K562 (cell line): ENCODE data around the gene TTYH2. TPM values are rescaled to one million over a fixed set of nuclear protein-coding genes. Genes with fewer than 3 reads are reported as not detected.

Experiments used
- ARID1B ChIP-seq: fragments of 450-650 bp; IDR thresholded peaks from 2 replicates; pipeline ENCODE4 v1.6.1; 2016; ENCODE audit warnings: antibody characterized with exemption, mild to moderate bottlenecking, inconsistent platforms
- ARID3A ChIP-seq: IDR thresholded peaks from 2 replicates; pipeline ENCODE4 v1.6.1; 2012; ENCODE audit warnings: low read depth, low read length, improper control_type of control experiment, borderline replicate concordance
- ATF1 ChIP-seq, 2 experiments: fragments of 450-650 bp in 1 of 2; IDR thresholded peaks; 2 replicates each; pipeline ENCODE4 v1.6.1; 2016; ENCODE audit warnings: missing compliant biosample characterization in 1 of 2, missing genetic modification characterization in 1 of 2
- BRD9 ChIP-seq: fragments of 450-650 bp; IDR thresholded peaks from 2 replicates; pipeline ENCODE4 v1.6.1; 2018; ENCODE audit warnings: low read depth; ENCODE audit not compliant: partially characterized antibody
- CCNT2 ChIP-seq: IDR thresholded peaks from 2 replicates; pipeline ENCODE4 v1.6.1; 2011; ENCODE audit warnings: borderline replicate concordance, low read depth, mild to moderate bottlenecking, moderate library complexity, mixed read lengths, low read length; ENCODE audit not compliant: insufficient read length; ENCODE audit errors: extremely low read depth
- CXXC5 ChIP-seq: fragments of 250-450 bp; sonication (Bioruptor Pico); IDR thresholded peaks from 2 replicates; pipeline ENCODE4 v1.8.0; 2022; ENCODE audit warnings: inconsistent platforms, mild to moderate bottlenecking, moderate library complexity
- DACH1 ChIP-seq: fragments of 450-650 bp; IDR thresholded peaks from 2 replicates; pipeline ENCODE4 v1.6.1; 2018; ENCODE audit not compliant: partially characterized antibody
- GABPA ChIP-seq: fragments of 200-800 bp; sonication (Bioruptor generic); conservative IDR thresholded peaks from 2 replicates; pipeline ENCODE4 v1.6.1; 2016; ENCODE audit warnings: low read depth, missing genetic modification characterization, missing compliant biosample characterization
- HCFC1 ChIP-seq: IDR thresholded peaks from 2 replicates; pipeline ENCODE4 v1.6.1; 2012; ENCODE audit warnings: low read depth, low read length, improper control_type of control experiment
- LEF1 ChIP-seq: fragments of 450-650 bp; IDR thresholded peaks from 2 replicates; pipeline ENCODE4 v1.6.1; 2016; ENCODE audit warnings: mild to moderate bottlenecking
- MAX ChIP-seq: sonication (generic); formaldehyde crosslinking; IDR thresholded peaks from 2 replicates; pipeline ENCODE4 v1.9.0; 2022; ENCODE audit warnings: mild to moderate bottlenecking, missing genetic modification reagents
- MEIS2 ChIP-seq: fragments of 450-650 bp; IDR thresholded peaks from 2 replicates; pipeline ENCODE4 v1.6.1; 2014; ENCODE audit warnings: mild to moderate bottlenecking; ENCODE audit not compliant: partially characterized antibody
- MITF ChIP-seq: IDR thresholded peaks from 2 replicates; pipeline ENCODE4 v1.6.1; 2014; ENCODE audit warnings: antibody characterized with exemption
- MYBL2 ChIP-seq, 2 experiments: fragments of 450-650 bp in 1 of 2; sonication (generic) in 1 of 2; formaldehyde crosslinking in 1 of 2; IDR thresholded peaks; 2 replicates each; pipeline versions ENCODE4 v1.6.1 to v1.8.1; 2017 to 2022; ENCODE audit warnings: borderline replicate concordance in 1 of 2, inconsistent platforms in 1 of 2, low read depth in 1 of 2, mild to moderate bottlenecking in 1 of 2, missing genetic modification reagents in 1 of 2, moderate library complexity in 1 of 2
- NEUROD1 ChIP-seq: fragments of 150-350 bp; IDR thresholded peaks from 2 replicates; pipeline ENCODE4 v1.6.1; 2014; ENCODE audit warnings: borderline replicate concordance, low read length, low read depth; ENCODE audit not compliant: partially characterized antibody
- SMARCA4 ChIP-seq: fragments of 450-650 bp; IDR thresholded peaks from 2 replicates; pipeline ENCODE4 v1.6.1; 2016
- SMARCC2 ChIP-seq: fragments of 450-650 bp; IDR thresholded peaks from 2 replicates; pipeline ENCODE4 v1.6.1; 2017; ENCODE audit warnings: antibody characterized with exemption, moderate library complexity, mild to moderate bottlenecking, low read depth
- SMC3 ChIP-seq: conservative IDR thresholded peaks from 2 replicates; pipeline ENCODE4 v1.6.1; 2011; ENCODE audit warnings: low read depth, low read length, improper control_type of control experiment; ENCODE audit not compliant: insufficient read depth
- SRSF7 ChIP-seq: fragments of 200-400 bp; formaldehyde crosslinking; optimal IDR thresholded peaks from 2 replicates; pipeline ENCODE3; 2017; ENCODE audit warnings: mild to moderate bottlenecking, low read depth, low read length
- TBL1XR1 ChIP-seq, 2 experiments: IDR thresholded peaks; 2 replicates each; pipeline ENCODE4 v1.6.1; 2012; ENCODE audit warnings: improper control_type of control experiment in 2 of 2, low read length in 2 of 2, mild to moderate bottlenecking in 1 of 2
- XRCC3 ChIP-seq: fragments of 450-650 bp; IDR thresholded peaks from 2 replicates; pipeline ENCODE4 v1.6.1; 2017; ENCODE audit warnings: mild to moderate bottlenecking, moderate library complexity
- ZBED1 ChIP-seq: IDR thresholded peaks from 2 replicates; pipeline ENCODE4 v1.6.1; 2014
- ZNF324 ChIP-seq: fragments of 250-450 bp; sonication (Bioruptor Pico); IDR thresholded peaks from 2 replicates; pipeline ENCODE4 v1.4.0; 2020; ENCODE audit warnings: mild to moderate bottlenecking
- ZNF431 ChIP-seq: sonication (generic); formaldehyde crosslinking; IDR thresholded peaks from 2 replicates; pipeline ENCODE4 v1.8.0; 2022; ENCODE audit warnings: mild to moderate bottlenecking, missing genetic modification reagents
- ZNF707 ChIP-seq: fragments of 250-450 bp; sonication (Bioruptor Pico); conservative IDR thresholded peaks from 2 replicates; pipeline ENCODE4 v1.8.0; 2022; ENCODE audit warnings: inconsistent platforms, mild to moderate bottlenecking, moderate library complexity
- polyA plus RNA-seq, 8 experiments: library from polyadenylated mRNA; depleted of rRNA in 4 of 8; stranded (reverse) in 5 of 8; unstranded in 3 of 8; fragments of >200 nt; fragmentation: Nextera tagmentation in 2 of 8; fragmentation: Illumina TruSeq in 1 of 8; extraction: Ambion mirVana in 2 of 8; extraction: Trizol in 1 of 8; gene quantifications; 2 replicates each; pipeline versions ENCODE4 v1.2.1 to v1.2.3, GENCODE V29; 2011 to 2014; ENCODE audit warnings: inconsistent platforms in 1 of 8, missing spikeins in 1 of 8
- total RNA-seq, 7 experiments: library from RNA; depleted of rRNA in 6 of 7; stranded (reverse); fragments of >200 nt in 6 of 7; fragmentation: Illumina TruSeq in 2 of 7; extraction: Trizol in 2 of 7; gene quantifications; 2 replicates each; pipeline versions ENCODE4 v1.2.1 to v1.2.3, GENCODE V29; 2011 to 2021; ENCODE audit warnings: low replicate concordance in 1 of 7

Gene TTYH2
- total and polyA plus RNA-seq, 9 of the 15 experiments (the other 6 are each of a cell fraction or from before 2014, with no cell fraction given), result 0.03 to 2.0 (median 0.91) TPM

GRCh38 chr17:74296548-74296936 lies 83.2 kb downstream of the TTYH2 start (continued):
- TF ChIP-seq MITF (peak; percentile 87), SRSF7 (no peak), ATF1 (CRISPR knock-in tag; IDR thresholded peaks at IDR 0.05) (no peak), ATF1 (tag; IDR thresholded peaks at IDR 0.05) (peak; percentile 0; the same call in 1 of the 2 replicates), SMARCC2 (peak; percentile 44), ZNF324 (CRISPR knock-in tag) (peak; percentile 67; the same call in 1 of the 2 replicates), LEF1 (peak; percentile 89), XRCC3 (no peak), CXXC5 (peak; percentile 44; the same call in 1 of the 2 replicates), SMC3 (peak; percentile 80), ARID3A (peak; percentile 42; the same call in 1 of the 2 replicates), MYBL2 (IDR thresholded peaks at IDR 0.05; ENCODE audit: low read depth) (no peak), MYBL2 (CRISPR knock-in tag; IDR thresholded peaks at IDR 0.05; ENCODE audit: borderline replicate concordance) (no peak), NEUROD1 (peak; percentile 59), ARID1B (peak; percentile 95), DACH1 (peak; percentile 77), GABPA (tag) (no peak), TBL1XR1 (IDR thresholded peaks at IDR 0.05; ENCODE audit: low read length in 2 of 2) (peak in 1 of 2 experiments; percentile 23; a peak in 1 of 4 replicates), ZNF707 (no peak), CCNT2 (peak; percentile 70), SMARCA4 (peak; percentile 92), ZNF431 (no peak), ZBED1 (no peak), HCFC1 (no peak), MEIS2 (peak; percentile 72), MAX (CRISPR knock-in tag) (peak; percentile 62), BRD9 (peak; percentile 70)
